HS-5 (cell line): ENCODE measurements around the gene RNF11.

Source experiments
- DNase-seq: peaks from one replicate; pipeline ENCODE4 v3.0.0-alpha.2; 2012; ENCODE audit warnings: low read depth

The RNF11 gene

GRCh38 chr1:51314974-51315373 is 78.9 kb downstream of the RNF11 start:
- DNase-seq: no peak

DNA sequence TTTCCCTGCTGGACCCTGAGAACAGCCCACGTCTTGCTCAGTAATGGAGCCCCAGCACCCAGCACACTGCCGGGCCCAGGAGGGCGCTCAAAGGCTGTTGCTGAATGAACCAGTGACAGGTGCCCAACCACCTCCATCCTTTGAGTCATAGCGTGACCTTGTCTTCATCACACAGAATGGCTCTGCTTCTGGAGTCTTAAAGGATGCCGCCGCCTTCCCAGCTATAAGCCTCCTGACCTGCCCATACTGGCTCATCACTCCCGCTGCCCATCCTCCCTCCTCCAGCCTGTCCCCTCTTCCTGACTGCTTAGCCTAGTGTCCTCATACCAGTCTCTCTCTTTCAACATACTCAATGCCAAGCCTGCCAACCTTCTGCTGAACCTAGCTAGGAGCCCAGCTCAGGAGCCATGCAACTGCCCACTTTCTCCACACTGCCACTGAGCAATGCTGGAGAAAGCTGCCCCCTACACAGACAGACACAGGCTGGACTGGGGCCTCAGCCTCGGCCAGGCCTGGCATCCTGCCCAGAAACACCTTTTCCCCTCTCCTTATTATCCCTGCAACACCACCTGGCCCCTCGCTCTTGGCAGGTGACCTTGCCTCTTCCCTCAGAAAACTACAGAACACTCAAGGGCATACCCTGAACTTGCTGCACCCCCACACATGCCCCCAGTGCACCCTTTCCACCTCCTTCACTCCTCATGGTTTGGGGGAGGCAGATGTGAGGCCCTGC is 80.2 kb downstream of the RNF11 start:
- DNase-seq: no peak

GRCh38 chr1:51316846-51317120 is 80.7 kb downstream of the RNF11 start:
- no peak for DNase-seq

DNA sequence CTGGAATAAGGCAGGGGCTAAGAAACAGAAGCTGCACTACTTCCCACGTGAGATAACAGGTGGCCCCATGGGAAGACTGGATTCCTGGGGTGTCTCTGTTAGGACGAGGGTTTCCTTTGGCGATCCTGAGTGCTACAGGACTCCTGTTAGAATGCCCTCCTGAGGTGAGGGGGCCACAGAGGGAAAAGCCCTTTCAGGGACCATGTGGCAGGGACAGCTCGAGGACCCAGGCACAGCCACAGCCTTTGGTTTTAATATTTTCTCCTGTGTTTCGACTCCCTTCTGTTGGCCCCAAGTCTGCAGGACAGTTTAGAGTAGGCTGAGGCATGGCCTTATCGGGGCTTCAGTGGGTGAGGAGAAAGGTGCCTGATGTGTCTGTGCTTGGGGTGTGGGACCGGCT is 81.7 kb downstream of the RNF11 start:
- DNase-seq: no peak

GRCh38 chr1:51320967-51321923 is 85.2 kb downstream of the RNF11 start:
- DNase-seq: no peak

DNA sequence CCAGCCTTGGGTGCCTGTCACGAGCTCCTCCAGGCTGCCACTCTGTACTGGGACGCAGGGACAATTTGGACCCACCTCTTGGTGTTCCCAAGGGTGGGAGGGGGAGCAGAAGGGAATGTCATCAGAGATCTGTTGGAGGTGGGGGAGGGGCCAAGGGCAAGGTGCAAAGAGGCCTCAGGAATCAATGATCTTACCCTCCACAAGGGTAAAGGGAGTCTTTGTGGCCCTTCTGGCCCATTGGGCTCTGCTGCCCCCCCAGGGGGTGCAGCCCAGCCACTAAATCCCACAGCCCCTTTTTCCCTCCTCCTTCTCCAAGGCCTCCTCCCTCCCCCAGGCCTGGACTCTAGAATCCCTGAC is 85.8 kb downstream of the RNF11 start:
- DNase-seq: no peak

GRCh38 chr1:51322417-51323101 is 86.5 kb downstream of the RNF11 start:
- DNase-seq: no peak
